HG03135 (cell line): Measurements from ENCODE around the gene CPT1A.

Experiments
- ATAC-seq: cut with Tn5 transposase; IDR thresholded peaks from one replicate; pipeline ENCODE4 v1.9.1; 2021; ENCODE audit warnings: mild to moderate bottlenecking, moderate library complexity; ENCODE audit not compliant: unreplicated experiment

CPT1A gene

GRCh38 chr11:68832476-68833181 lies 9.1 kb downstream of the CPT1A start:
- no peak for ATAC-seq

GRCh38 chr11:68831124-68831523 lies 10.6 kb downstream of the CPT1A start:
- ATAC-seq, result no peak

- ATAC-seq, result no peak
Measured at GRCh38 chr11:68829581-68829980, 12.1 kb downstream of the CPT1A start.

- no peak for ATAC-seq
Measured at GRCh38 chr11:68828957-68829356, 12.8 kb downstream of the CPT1A start.

GRCh38 chr11:68828155-68828931 lies 13.4 kb downstream of the CPT1A start:
- no peak for ATAC-seq

- ATAC-seq, result no peak
Measured at GRCh38 chr11:68827733-68828132, 14.0 kb downstream of the CPT1A start.

GRCh38 chr11:68826726-68827125 lies 15.0 kb downstream of the CPT1A start:
- no peak for ATAC-seq

- no peak for ATAC-seq
Measured at GRCh38 chr11:68825571-68825970, 16.1 kb downstream of the CPT1A start.

- no peak for ATAC-seq
Measured at GRCh38 chr11:68822546-68822945, 19.2 kb downstream of the CPT1A start.

- no peak for ATAC-seq
Measured at GRCh38 chr11:68821670-68822069, 20.0 kb downstream of the CPT1A start.

GRCh38 chr11:68819362-68819761 lies 22.4 kb downstream of the CPT1A start:
- ATAC-seq, result no peak

GRCh38 chr11:68818181-68818580 lies 23.5 kb downstream of the CPT1A start:
- ATAC-seq, result no peak

- ATAC-seq, result no peak
Measured at GRCh38 chr11:68817554-68817953, 24.2 kb downstream of the CPT1A start.

GRCh38 chr11:68816917-68817419 lies 24.7 kb downstream of the CPT1A start:
- no peak for ATAC-seq

- ATAC-seq, result no peak
Measured at GRCh38 chr11:68816251-68816776, 25.4 kb downstream of the CPT1A start.

- no peak for ATAC-seq
Measured at GRCh38 chr11:68813773-68814172, 27.9 kb downstream of the CPT1A start.

GRCh38 chr11:68812526-68812925 lies 29.2 kb downstream of the CPT1A start:
- ATAC-seq, result no peak

- no peak for ATAC-seq
Measured at GRCh38 chr11:68810164-68810563, 31.6 kb downstream of the CPT1A start.

GRCh38 chr11:68809506-68809905 lies 32.2 kb downstream of the CPT1A start:
- no peak for ATAC-seq

- ATAC-seq, result no peak
Measured at GRCh38 chr11:68808787-68809186, 32.9 kb downstream of the CPT1A start.

GRCh38 chr11:68806931-68807844 lies 34.5 kb downstream of the CPT1A start:
- ATAC-seq, result no peak
